GM18868 (cell line): ENCODE results near the gene ZDHHC18.
"Not testable (repeated sequence)": the region's sequence is repeated elsewhere in the genome, so short reads cannot be mapped to it uniquely, and the experiment has no call there.

Source experiments
- ATAC-seq: cut with Tn5 transposase; IDR thresholded peaks from one replicate; pipeline ENCODE4 v1.9.1; 2021; ENCODE audit warnings: mild to moderate bottlenecking, moderate library complexity; ENCODE audit not compliant: unreplicated experiment

ZDHHC18 gene

GRCh38 chr1:26856604-26857469, 30.3 kb downstream of the ZDHHC18 start:
- no peak for ATAC-seq

GRCh38 chr1:26857473-26858060, 31.1 kb downstream of the ZDHHC18 start:
- no peak for ATAC-seq

- no peak for ATAC-seq
These were observed 31.7 kb downstream of the ZDHHC18 start for GRCh38 chr1:26858160-26858559.

- ATAC-seq, result no peak
These were observed 32.6 kb downstream of the ZDHHC18 start for GRCh38 chr1:26858891-26859640.

- ATAC-seq, result no peak
These were observed 34.8 kb downstream of the ZDHHC18 start for GRCh38 chr1:26861286-26861701.

GRCh38 chr1:26861889-26862378, 35.4 kb downstream of the ZDHHC18 start:
- no peak for ATAC-seq

GRCh38 chr1:26862781-26863684, 36.5 kb downstream of the ZDHHC18 start, which contains the start of gene SFN:
TSS of gene SFN (plus strand) at chr1:26863149. CDS start at chr1:26863213, 64 bp downstream.
- ATAC-seq, result no peak

GRCh38 chr1:26863685-26864077, 37.2 kb downstream of the ZDHHC18 start:
- no peak for ATAC-seq

GRCh38 chr1:26864610-26865480, 38.4 kb downstream of the ZDHHC18 start:
- ATAC-seq, result peak; percentile 88

- ATAC-seq, result not testable (repeated sequence)
These were observed 46.6 kb downstream of the ZDHHC18 start for GRCh38 chr1:26873097-26873496.

- ATAC-seq, result no peak
These were observed 48.4 kb downstream of the ZDHHC18 start for GRCh38 chr1:26874896-26875295.

GRCh38 chr1:26877326-26877725, 50.8 kb downstream of the ZDHHC18 start:
- no peak for ATAC-seq

GRCh38 chr1:26879793-26880192, 53.3 kb downstream of the ZDHHC18 start:
- no peak for ATAC-seq

GRCh38 chr1:26881611-26882010, 55.1 kb downstream of the ZDHHC18 start:
- ATAC-seq, result not testable (repeated sequence)

GRCh38 chr1:26882696-26883463, 56.4 kb downstream of the ZDHHC18 start:
- no peak for ATAC-seq

GRCh38 chr1:26887125-26887524, 60.6 kb downstream of the ZDHHC18 start:
- no peak for ATAC-seq

- no peak for ATAC-seq
These were observed 61.7 kb downstream of the ZDHHC18 start for GRCh38 chr1:26888231-26888630.
